ENCODE measurements around the gene CD247.

The CD247 gene

GRCh38 chr1:167499664-167500101 lies 18.6 kb downstream of the CD247 start:
- in situ Hi-C loops (cut with MboI; ENCODE audit: low pct_unique_long_range_greater_than_20kb, low sequenced_read_pairs, unreplicated experiment), result no loop called here
- TF ChIP-seq CTCF (IDR thresholded peaks at IDR 0.05; ENCODE audit: extremely low read depth, insufficient read depth, missing control alignments), result no peak
- peak; percentile 72 for DNase-seq (ENCODE audit: low spot score)

GRCh38 chr1:167499106-167499505 lies 19.2 kb downstream of the CD247 start:
- in situ Hi-C loops (cut with MboI; ENCODE audit: low pct_unique_long_range_greater_than_20kb, low sequenced_read_pairs, unreplicated experiment), result no loop called here
- DNase-seq (ENCODE audit: low spot score), result no peak
- no peak for TF ChIP-seq CTCF (IDR thresholded peaks at IDR 0.05; ENCODE audit: extremely low read depth, insufficient read depth, missing control alignments)

DNA sequence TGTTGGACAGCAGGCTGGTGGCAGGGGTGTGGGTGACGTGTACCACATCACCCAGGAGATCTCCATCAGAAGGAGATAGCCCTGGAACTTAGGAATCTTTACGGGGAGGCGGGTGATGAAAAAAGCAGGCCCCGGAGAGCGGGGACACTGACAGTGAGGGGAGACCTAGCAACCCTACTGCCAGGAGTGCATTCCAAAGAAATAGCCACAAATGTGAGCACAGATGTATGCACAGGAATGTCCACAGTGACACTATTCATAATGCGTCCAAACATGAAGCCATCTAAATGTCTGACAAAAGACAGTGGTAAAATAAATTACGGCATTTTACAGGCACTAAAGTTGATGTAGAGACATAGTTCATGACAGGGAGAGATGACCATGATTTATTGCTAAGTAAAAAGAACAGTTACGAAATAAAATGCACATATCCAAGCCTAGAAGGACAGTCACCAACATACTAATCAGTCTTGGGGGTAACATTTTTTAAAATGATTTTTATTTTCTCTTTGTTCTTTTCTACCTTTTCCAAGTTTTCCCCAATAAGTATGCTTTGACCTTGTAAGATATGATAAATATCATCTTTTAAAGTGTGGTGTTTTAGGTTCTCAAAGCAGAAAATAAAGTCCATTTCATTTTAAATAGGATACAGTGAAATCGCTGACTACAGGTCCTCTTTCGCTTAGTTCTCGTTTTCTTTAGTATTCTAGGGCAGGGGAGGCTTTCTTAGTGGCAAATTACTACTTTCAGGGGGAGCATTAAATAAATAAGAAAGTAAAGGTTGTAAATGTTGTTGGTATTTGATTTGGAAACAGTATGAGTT lies 21.3 kb downstream of the CD247 start:
- in situ Hi-C loops (cut with MboI; ENCODE audit: low pct_unique_long_range_greater_than_20kb, low sequenced_read_pairs, unreplicated experiment), result no loop called here
- no peak for DNase-seq (ENCODE audit: low spot score)

DNA sequence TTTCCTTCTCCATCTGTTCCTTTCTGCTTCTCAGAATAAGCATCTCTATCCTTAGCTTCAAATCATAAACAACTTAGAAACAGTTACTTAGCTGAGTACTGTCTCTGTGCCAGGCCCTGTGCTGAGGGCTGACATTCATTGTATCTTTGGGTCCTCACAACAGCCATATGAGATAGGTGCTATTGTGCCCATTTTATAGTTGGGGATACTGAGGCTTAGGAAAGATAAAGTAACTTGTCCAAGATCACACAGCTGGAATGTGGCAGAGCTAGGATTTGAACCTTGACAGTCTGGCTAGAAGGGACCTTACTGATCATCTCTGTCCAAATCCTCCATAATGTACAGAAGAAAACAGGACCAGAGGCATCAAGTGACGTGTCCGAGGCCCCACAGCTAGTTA lies 25.0 kb downstream of the CD247 start:
- in situ Hi-C loops (cut with MboI; ENCODE audit: low pct_unique_long_range_greater_than_20kb, low sequenced_read_pairs, unreplicated experiment), result no loop called here
- no peak for DNase-seq (ENCODE audit: low spot score)
- no peak for TF ChIP-seq CTCF (IDR thresholded peaks at IDR 0.05; ENCODE audit: extremely low read depth, insufficient read depth, missing control alignments)

More for the DNA sequence above, 21.3 kb downstream of the CD247 start:
- TF ChIP-seq CTCF (IDR thresholded peaks at IDR 0.05; ENCODE audit: extremely low read depth, insufficient read depth, missing control alignments), result no peak

GRCh38 chr1:167492481-167492910 lies 25.8 kb downstream of the CD247 start:
- no peak for TF ChIP-seq CTCF (IDR thresholded peaks at IDR 0.05; ENCODE audit: extremely low read depth, insufficient read depth, missing control alignments)
- in situ Hi-C loops (cut with MboI; ENCODE audit: low pct_unique_long_range_greater_than_20kb, low sequenced_read_pairs, unreplicated experiment), result no loop called here
- DNase-seq (ENCODE audit: low spot score), result no peak

DNA sequence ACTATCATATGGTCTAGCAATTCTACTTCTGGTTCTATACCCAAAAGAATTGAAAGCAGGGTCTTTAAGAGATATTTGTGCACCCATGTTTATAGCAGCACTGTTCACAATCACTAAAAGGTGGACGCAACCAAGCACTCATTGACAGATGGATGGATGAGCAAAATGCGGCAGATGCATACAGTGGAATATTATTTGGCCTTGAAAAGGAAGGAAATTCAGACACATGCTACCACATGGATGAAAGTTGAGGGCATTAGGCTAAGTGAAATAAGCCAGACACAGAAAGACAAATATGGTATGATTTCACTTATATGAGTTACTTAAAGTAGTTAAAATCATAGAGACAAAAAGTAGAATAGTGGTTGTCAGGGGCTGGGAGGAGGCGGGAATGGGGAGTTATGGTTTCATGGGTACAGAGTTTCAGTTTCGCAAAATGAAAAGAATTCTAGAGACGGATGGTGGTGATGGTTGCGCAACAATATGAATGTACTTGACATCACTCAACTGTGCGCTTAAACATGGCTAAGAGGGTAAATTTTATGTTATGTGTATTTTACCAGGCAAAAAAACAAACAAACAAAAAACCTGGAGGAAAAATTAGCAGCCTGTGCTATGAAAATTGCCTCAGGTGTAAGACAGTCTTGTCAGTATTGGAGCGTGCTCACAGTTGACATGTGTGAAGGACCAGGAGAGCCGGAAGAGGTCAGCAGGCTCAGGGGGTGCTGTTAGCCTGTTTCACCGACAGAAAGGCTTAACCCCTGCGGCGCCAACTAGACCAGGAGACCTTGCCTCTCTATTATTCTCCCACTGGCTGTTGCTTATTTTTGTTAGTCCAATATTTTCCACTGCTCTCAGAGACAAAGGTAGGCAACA lies 26.5 kb downstream of the CD247 start:
- no peak for DNase-seq (ENCODE audit: low spot score)
- in situ Hi-C loops (cut with MboI; ENCODE audit: low pct_unique_long_range_greater_than_20kb, low sequenced_read_pairs, unreplicated experiment), result no loop called here
- no peak for TF ChIP-seq CTCF (IDR thresholded peaks at IDR 0.05; ENCODE audit: extremely low read depth, insufficient read depth, missing control alignments)
